HEK293 (cell line): ENCODE data around the gene NFE2L1.

Experiments
- BCL11A ChIP-seq: fragments of 450-650 bp; formaldehyde crosslinking; IDR thresholded peaks from 2 replicates; pipeline ENCODE4 v1.5.1; 2016; ENCODE audit warnings: low read depth, missing biosample characterization, missing genetic modification characterization
- GLIS1 ChIP-seq: fragments of 450-650 bp; formaldehyde crosslinking; IDR thresholded peaks from 2 replicates; pipeline ENCODE4 v1.5.1; 2016; ENCODE audit warnings: missing biosample characterization, missing genetic modification characterization
- KLF1 ChIP-seq: fragments of 450-650 bp; formaldehyde crosslinking; IDR thresholded peaks from 2 replicates; pipeline ENCODE4 v1.5.1; 2016; ENCODE audit warnings: missing biosample characterization, missing genetic modification characterization
- KLF10 ChIP-seq: fragments of 450-650 bp; IDR thresholded peaks from 2 replicates; pipeline ENCODE4 v1.5.1; 2018; ENCODE audit warnings: missing biosample characterization, mild to moderate bottlenecking, missing genetic modification characterization
- KLF8 ChIP-seq: fragments of 450-650 bp; formaldehyde crosslinking; IDR thresholded peaks from 2 replicates; pipeline ENCODE4 v1.5.1; 2016; ENCODE audit warnings: missing biosample characterization, missing genetic modification characterization
- KLF9 ChIP-seq: fragments of 450-650 bp; formaldehyde crosslinking; IDR thresholded peaks from 2 replicates; pipeline ENCODE4 v1.5.1; 2016; ENCODE audit warnings: missing biosample characterization, missing genetic modification characterization, low read depth
- SP2 ChIP-seq: fragments of 450-650 bp; formaldehyde crosslinking; IDR thresholded peaks from 2 replicates; pipeline ENCODE4 v1.5.1; 2016; ENCODE audit warnings: missing biosample characterization, missing genetic modification characterization
- SP3 ChIP-seq: fragments of 450-650 bp; formaldehyde crosslinking; IDR thresholded peaks from 2 replicates; pipeline ENCODE4 v1.5.1; 2016; ENCODE audit warnings: missing biosample characterization, missing genetic modification characterization
- ZBTB26 ChIP-seq: fragments of 450-650 bp; formaldehyde crosslinking; optimal IDR thresholded peaks from 2 replicates; pipeline ENCODE3; 2016; ENCODE audit warnings: missing biosample characterization, mild to moderate bottlenecking, missing genetic modification characterization
- ZBTB7A ChIP-seq: fragments of 450-650 bp; formaldehyde crosslinking; IDR thresholded peaks from 2 replicates; pipeline ENCODE4 v1.5.1; 2016; ENCODE audit warnings: low read depth, missing biosample characterization, missing genetic modification characterization
- ZBTB8A ChIP-seq: fragments of 450-650 bp; formaldehyde crosslinking; IDR thresholded peaks from 2 replicates; pipeline ENCODE4 v1.5.1; 2016; ENCODE audit warnings: missing biosample characterization, missing genetic modification characterization
- ZFHX2 ChIP-seq: fragments of 450-650 bp; formaldehyde crosslinking; conservative IDR thresholded peaks from 2 replicates; pipeline ENCODE4 v1.5.1; 2016; ENCODE audit warnings: missing biosample characterization, missing genetic modification characterization
- ZNF211 ChIP-seq: fragments of 450-650 bp; formaldehyde crosslinking; IDR thresholded peaks from 2 replicates; pipeline ENCODE4 v1.5.1; 2016; ENCODE audit warnings: low read depth, missing biosample characterization, missing genetic modification characterization
- ZNF24 ChIP-seq: fragments of 450-650 bp; formaldehyde crosslinking; IDR thresholded peaks from 2 replicates; pipeline ENCODE4 v1.5.1; 2016; ENCODE audit warnings: missing biosample characterization, missing genetic modification characterization
- ZNF26 ChIP-seq: fragments of 450-650 bp; formaldehyde crosslinking; IDR thresholded peaks from 2 replicates; pipeline ENCODE4 v1.5.1; 2016; ENCODE audit warnings: missing biosample characterization, missing genetic modification characterization
- ZNF324 ChIP-seq: fragments of 450-650 bp; formaldehyde crosslinking; IDR thresholded peaks from 2 replicates; pipeline ENCODE4 v1.5.1; 2016; ENCODE audit warnings: missing biosample characterization, missing genetic modification characterization
- ZNF416 ChIP-seq: fragments of 450-650 bp; formaldehyde crosslinking; IDR thresholded peaks from 2 replicates; pipeline ENCODE4 v1.5.1; 2016; ENCODE audit warnings: missing biosample characterization, missing genetic modification characterization
- ZNF548 ChIP-seq: fragments of 450-650 bp; formaldehyde crosslinking; IDR thresholded peaks from 2 replicates; pipeline ENCODE4 v1.5.1; 2016; ENCODE audit warnings: missing biosample characterization, missing genetic modification characterization
- ZNF596 ChIP-seq: fragments of 450-650 bp; IDR thresholded peaks from 2 replicates; pipeline ENCODE4 v1.5.0; 2018; ENCODE audit warnings: missing biosample characterization, mild to moderate bottlenecking, missing genetic modification characterization, moderate library complexity
- ZNF600 ChIP-seq: fragments of 450-650 bp; formaldehyde crosslinking; IDR thresholded peaks from 2 replicates; pipeline ENCODE4 v1.5.1; 2016; ENCODE audit warnings: missing biosample characterization, missing genetic modification characterization
- ZNF654 ChIP-seq: fragments of 450-650 bp; formaldehyde crosslinking; IDR thresholded peaks from 2 replicates; pipeline ENCODE4 v1.5.1; 2016; ENCODE audit warnings: low read depth, missing biosample characterization, missing genetic modification characterization
- ZNF707 ChIP-seq: fragments of 450-650 bp; formaldehyde crosslinking; IDR thresholded peaks from 2 replicates; pipeline ENCODE4 v1.5.1; 2016; ENCODE audit warnings: missing biosample characterization, missing genetic modification characterization
- ZSCAN30 ChIP-seq: fragments of 450-650 bp; IDR thresholded peaks from 2 replicates; pipeline ENCODE4 v1.5.1; 2018; ENCODE audit warnings: missing biosample characterization, mild to moderate bottlenecking, missing genetic modification characterization, moderate library complexity
- ZSCAN4 ChIP-seq: fragments of 450-650 bp; formaldehyde crosslinking; IDR thresholded peaks from 2 replicates; pipeline ENCODE4 v1.5.1; 2017; ENCODE audit warnings: missing biosample characterization, missing genetic modification characterization
- ZXDB ChIP-seq: fragments of 450-650 bp; formaldehyde crosslinking; IDR thresholded peaks from 2 replicates; pipeline ENCODE4 v1.5.1; 2016; ENCODE audit warnings: missing biosample characterization, missing genetic modification characterization
- TF ChIP-seq, protein P1 (sequence below): fragments of 450-650 bp; formaldehyde crosslinking; IDR thresholded peaks from 2 replicates; pipeline ENCODE4 v1.5.1; 2016; ENCODE audit warnings: missing biosample characterization, missing genetic modification characterization
- TF ChIP-seq, protein P2 (sequence below): fragments of 450-650 bp; formaldehyde crosslinking; IDR thresholded peaks from 2 replicates; pipeline ENCODE4 v1.5.1; 2016; ENCODE audit warnings: missing biosample characterization, missing genetic modification characterization, borderline replicate concordance
- TF ChIP-seq, protein P3 (sequence below): fragments of 450-650 bp; formaldehyde crosslinking; IDR thresholded peaks from 2 replicates; pipeline ENCODE4 v1.5.1; 2016; ENCODE audit warnings: missing biosample characterization, missing genetic modification characterization

NFE2L1 gene

GRCh38 chr17:48026502-48027321 lies 21.4 kb upstream of the NFE2L1 start (continued):
- TF ChIP-seq ZNF24 = 0 out of 2 replicates have a peak, but pooled peaks have one; percentile 20
- TF ChIP-seq ZNF416 (tag by site-specific recombination) = no peak
- peak; percentile 99 for TF ChIP-seq ZNF600 (tag by site-specific recombination)
- peak; percentile 92 for TF ChIP-seq KLF1 (tag by site-specific recombination)
- peak; percentile 67 for TF ChIP-seq SP3 (tag by site-specific recombination)
- peak; percentile 97 for TF ChIP-seq KLF9 (tag by site-specific recombination)
- TF ChIP-seq ZBTB8A (tag by site-specific recombination) = 0 out of 2 replicates have a peak, but pooled peaks have one; percentile 25
- TF ChIP-seq ZSCAN30 (tag by site-specific recombination) = peak; percentile 89
- TF ChIP-seq ZSCAN4 = peak; percentile 12; the same call in 1 of the 2 replicates
- TF ChIP-seq ZNF211 (tag by site-specific recombination) = no peak
- TF ChIP-seq SP2 (tag by site-specific recombination) = peak; percentile 63
- TF ChIP-seq ZNF596 (tag by site-specific recombination) = no peak
- peak; percentile 33 for TF ChIP-seq ZBTB26 (tag by site-specific recombination)
- no peak for TF ChIP-seq ZNF707 (tag by site-specific recombination)
- TF ChIP-seq ZNF26 (tag by site-specific recombination) = no peak
- peak; percentile 96 for TF ChIP-seq ZNF654
- TF ChIP-seq ZNF324 = peak; percentile 44; the same call in 1 of the 2 replicates
- peak; percentile 74; the same call in 1 of the 2 replicates for TF ChIP-seq ZNF548 (tag by site-specific recombination)
- peak; percentile 98 for TF ChIP-seq ZFHX2 (tag by site-specific recombination)
- TF ChIP-seq, protein P1, sequence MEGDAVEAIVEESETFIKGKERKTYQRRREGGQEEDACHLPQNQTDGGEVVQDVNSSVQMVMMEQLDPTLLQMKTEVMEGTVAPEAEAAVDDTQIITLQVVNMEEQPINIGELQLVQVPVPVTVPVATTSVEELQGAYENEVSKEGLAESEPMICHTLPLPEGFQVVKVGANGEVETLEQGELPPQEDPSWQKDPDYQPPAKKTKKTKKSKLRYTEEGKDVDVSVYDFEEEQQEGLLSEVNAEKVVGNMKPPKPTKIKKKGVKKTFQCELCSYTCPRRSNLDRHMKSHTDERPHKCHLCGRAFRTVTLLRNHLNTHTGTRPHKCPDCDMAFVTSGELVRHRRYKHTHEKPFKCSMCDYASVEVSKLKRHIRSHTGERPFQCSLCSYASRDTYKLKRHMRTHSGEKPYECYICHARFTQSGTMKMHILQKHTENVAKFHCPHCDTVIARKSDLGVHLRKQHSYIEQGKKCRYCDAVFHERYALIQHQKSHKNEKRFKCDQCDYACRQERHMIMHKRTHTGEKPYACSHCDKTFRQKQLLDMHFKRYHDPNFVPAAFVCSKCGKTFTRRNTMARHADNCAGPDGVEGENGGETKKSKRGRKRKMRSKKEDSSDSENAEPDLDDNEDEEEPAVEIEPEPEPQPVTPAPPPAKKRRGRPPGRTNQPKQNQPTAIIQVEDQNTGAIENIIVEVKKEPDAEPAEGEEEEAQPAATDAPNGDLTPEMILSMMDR (tag by site-specific recombination) = peak; percentile 95
- TF ChIP-seq, protein P2, sequence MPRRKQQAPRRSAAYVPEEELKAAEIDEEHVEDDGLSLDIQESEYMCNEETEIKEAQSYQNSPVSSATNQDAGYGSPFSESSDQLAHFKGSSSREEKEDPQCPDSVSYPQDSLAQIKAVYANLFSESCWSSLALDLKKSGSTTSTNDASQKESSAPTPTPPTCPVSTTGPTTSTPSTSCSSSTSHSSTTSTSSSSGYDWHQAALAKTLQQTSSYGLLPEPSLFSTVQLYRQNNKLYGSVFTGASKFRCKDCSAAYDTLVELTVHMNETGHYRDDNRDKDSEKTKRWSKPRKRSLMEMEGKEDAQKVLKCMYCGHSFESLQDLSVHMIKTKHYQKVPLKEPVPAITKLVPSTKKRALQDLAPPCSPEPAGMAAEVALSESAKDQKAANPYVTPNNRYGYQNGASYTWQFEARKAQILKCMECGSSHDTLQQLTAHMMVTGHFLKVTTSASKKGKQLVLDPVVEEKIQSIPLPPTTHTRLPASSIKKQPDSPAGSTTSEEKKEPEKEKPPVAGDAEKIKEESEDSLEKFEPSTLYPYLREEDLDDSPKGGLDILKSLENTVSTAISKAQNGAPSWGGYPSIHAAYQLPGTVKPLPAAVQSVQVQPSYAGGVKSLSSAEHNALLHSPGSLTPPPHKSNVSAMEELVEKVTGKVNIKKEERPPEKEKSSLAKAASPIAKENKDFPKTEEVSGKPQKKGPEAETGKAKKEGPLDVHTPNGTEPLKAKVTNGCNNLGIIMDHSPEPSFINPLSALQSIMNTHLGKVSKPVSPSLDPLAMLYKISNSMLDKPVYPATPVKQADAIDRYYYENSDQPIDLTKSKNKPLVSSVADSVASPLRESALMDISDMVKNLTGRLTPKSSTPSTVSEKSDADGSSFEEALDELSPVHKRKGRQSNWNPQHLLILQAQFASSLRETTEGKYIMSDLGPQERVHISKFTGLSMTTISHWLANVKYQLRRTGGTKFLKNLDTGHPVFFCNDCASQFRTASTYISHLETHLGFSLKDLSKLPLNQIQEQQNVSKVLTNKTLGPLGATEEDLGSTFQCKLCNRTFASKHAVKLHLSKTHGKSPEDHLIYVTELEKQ (tag by site-specific recombination) = peak; percentile 13; the same call in 1 of the 2 replicates
- TF ChIP-seq KLF10 = peak; percentile 86
- TF ChIP-seq KLF8 = peak; percentile 70; the same call in 1 of the 2 replicates
- peak; percentile 54; the same call in 1 of the 2 replicates for TF ChIP-seq GLIS1 (tag by site-specific recombination)
- TF ChIP-seq, protein P3, sequence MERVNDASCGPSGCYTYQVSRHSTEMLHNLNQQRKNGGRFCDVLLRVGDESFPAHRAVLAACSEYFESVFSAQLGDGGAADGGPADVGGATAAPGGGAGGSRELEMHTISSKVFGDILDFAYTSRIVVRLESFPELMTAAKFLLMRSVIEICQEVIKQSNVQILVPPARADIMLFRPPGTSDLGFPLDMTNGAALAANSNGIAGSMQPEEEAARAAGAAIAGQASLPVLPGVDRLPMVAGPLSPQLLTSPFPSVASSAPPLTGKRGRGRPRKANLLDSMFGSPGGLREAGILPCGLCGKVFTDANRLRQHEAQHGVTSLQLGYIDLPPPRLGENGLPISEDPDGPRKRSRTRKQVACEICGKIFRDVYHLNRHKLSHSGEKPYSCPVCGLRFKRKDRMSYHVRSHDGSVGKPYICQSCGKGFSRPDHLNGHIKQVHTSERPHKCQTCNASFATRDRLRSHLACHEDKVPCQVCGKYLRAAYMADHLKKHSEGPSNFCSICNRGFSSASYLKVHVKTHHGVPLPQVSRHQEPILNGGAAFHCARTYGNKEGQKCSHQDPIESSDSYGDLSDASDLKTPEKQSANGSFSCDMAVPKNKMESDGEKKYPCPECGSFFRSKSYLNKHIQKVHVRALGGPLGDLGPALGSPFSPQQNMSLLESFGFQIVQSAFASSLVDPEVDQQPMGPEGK (tag by site-specific recombination) = peak; percentile 55
- peak; percentile 66; the same call in 1 of the 2 replicates for TF ChIP-seq ZXDB
- TF ChIP-seq BCL11A (tag by site-specific recombination) = 0 out of 2 replicates have a peak, but pooled peaks have one; percentile 40
- 0 out of 2 replicates have a peak, but pooled peaks have one; percentile 5 for TF ChIP-seq ZBTB7A (tag by site-specific recombination)
